SK-N-SH (cell line): ENCODE measurements around the gene MRPS2.
"Not testable (repeated sequence)": the region's sequence is repeated elsewhere in the genome, so short reads cannot be mapped to it uniquely, and the experiment has no call there.

Experiments
- EZH2phosphoT487 ChIP-seq: fragments of 200-600 bp; sonication (generic); IDR thresholded peaks from 2 replicates; pipeline ENCODE4 v1.6.1; 2017; ENCODE audit warnings: low read depth, mixed run types, mild to moderate bottlenecking, antibody characterized with exemption, moderate library complexity, borderline replicate concordance
- FOXJ3 ChIP-seq: sonication (generic); formaldehyde crosslinking; IDR thresholded peaks from 2 replicates; pipeline ENCODE4 v1.5.1; 2020; ENCODE audit warnings: mild to moderate bottlenecking, missing genetic modification reagents
- FOXM1 ChIP-seq: IDR thresholded peaks from 2 replicates; pipeline ENCODE4 v1.4.0; 2012; ENCODE audit warnings: low read depth, mild to moderate bottlenecking
- GABPA ChIP-seq: IDR thresholded peaks from 2 replicates; pipeline ENCODE4 v1.4.0; 2012; ENCODE audit warnings: low read depth, mild to moderate bottlenecking
- JUND ChIP-seq: IDR thresholded peaks from 2 replicates; pipeline ENCODE4 v1.4.0; 2012
- MXI1 ChIP-seq: IDR thresholded peaks from 2 replicates; pipeline ENCODE4 v1.6.1; 2012; ENCODE audit warnings: mild to moderate bottlenecking, low read depth, low read length, improper control_type of control experiment
- RFX5 ChIP-seq: IDR thresholded peaks from 2 replicates; pipeline ENCODE4 v1.6.1; 2012; ENCODE audit warnings: mild to moderate bottlenecking, improper control_type of control experiment, low read length
- YY1 ChIP-seq: IDR thresholded peaks from 2 replicates; pipeline ENCODE4 v1.4.0; 2012; ENCODE audit warnings: low read depth, mild to moderate bottlenecking
- ZBTB33 ChIP-seq: IDR thresholded peaks from 2 replicates; pipeline ENCODE4 v1.4.0; 2012; ENCODE audit warnings: low read depth, borderline replicate concordance
- TF ChIP-seq, protein P1 (sequence below): IDR thresholded peaks from 2 replicates; pipeline ENCODE4 v1.6.1; 2012; ENCODE audit warnings: mild to moderate bottlenecking, low read depth, low read length, moderate library complexity
- TF ChIP-seq, protein P2 (sequence below): fragments of 200-600 bp; sonication (generic); IDR thresholded peaks from 2 replicates; pipeline ENCODE4 v1.6.1; 2017; ENCODE audit warnings: antibody characterized with exemption, mild to moderate bottlenecking, moderate library complexity
- TF ChIP-seq, protein P3 (sequence below): fragments of 150-350 bp; IDR thresholded peaks from 2 replicates; pipeline ENCODE4 v1.6.1; 2017; ENCODE audit warnings: antibody characterized with exemption, low read length, low read depth, borderline replicate concordance

- TF ChIP-seq, protein P1, sequence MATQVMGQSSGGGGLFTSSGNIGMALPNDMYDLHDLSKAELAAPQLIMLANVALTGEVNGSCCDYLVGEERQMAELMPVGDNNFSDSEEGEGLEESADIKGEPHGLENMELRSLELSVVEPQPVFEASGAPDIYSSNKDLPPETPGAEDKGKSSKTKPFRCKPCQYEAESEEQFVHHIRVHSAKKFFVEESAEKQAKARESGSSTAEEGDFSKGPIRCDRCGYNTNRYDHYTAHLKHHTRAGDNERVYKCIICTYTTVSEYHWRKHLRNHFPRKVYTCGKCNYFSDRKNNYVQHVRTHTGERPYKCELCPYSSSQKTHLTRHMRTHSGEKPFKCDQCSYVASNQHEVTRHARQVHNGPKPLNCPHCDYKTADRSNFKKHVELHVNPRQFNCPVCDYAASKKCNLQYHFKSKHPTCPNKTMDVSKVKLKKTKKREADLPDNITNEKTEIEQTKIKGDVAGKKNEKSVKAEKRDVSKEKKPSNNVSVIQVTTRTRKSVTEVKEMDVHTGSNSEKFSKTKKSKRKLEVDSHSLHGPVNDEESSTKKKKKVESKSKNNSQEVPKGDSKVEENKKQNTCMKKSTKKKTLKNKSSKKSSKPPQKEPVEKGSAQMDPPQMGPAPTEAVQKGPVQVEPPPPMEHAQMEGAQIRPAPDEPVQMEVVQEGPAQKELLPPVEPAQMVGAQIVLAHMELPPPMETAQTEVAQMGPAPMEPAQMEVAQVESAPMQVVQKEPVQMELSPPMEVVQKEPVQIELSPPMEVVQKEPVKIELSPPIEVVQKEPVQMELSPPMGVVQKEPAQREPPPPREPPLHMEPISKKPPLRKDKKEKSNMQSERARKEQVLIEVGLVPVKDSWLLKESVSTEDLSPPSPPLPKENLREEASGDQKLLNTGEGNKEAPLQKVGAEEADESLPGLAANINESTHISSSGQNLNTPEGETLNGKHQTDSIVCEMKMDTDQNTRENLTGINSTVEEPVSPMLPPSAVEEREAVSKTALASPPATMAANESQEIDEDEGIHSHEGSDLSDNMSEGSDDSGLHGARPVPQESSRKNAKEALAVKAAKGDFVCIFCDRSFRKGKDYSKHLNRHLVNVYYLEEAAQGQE = not testable (repeated sequence)
- TF ChIP-seq, protein P2, sequence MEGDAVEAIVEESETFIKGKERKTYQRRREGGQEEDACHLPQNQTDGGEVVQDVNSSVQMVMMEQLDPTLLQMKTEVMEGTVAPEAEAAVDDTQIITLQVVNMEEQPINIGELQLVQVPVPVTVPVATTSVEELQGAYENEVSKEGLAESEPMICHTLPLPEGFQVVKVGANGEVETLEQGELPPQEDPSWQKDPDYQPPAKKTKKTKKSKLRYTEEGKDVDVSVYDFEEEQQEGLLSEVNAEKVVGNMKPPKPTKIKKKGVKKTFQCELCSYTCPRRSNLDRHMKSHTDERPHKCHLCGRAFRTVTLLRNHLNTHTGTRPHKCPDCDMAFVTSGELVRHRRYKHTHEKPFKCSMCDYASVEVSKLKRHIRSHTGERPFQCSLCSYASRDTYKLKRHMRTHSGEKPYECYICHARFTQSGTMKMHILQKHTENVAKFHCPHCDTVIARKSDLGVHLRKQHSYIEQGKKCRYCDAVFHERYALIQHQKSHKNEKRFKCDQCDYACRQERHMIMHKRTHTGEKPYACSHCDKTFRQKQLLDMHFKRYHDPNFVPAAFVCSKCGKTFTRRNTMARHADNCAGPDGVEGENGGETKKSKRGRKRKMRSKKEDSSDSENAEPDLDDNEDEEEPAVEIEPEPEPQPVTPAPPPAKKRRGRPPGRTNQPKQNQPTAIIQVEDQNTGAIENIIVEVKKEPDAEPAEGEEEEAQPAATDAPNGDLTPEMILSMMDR = not testable (repeated sequence)
- TF ChIP-seq FOXJ3 (CRISPR knock-in tag); GABPA; MXI1; RFX5; YY1; FOXM1; ZBTB33; EZH2phosphoT487; JUND: not testable (repeated sequence)
- TF ChIP-seq, protein P3, sequence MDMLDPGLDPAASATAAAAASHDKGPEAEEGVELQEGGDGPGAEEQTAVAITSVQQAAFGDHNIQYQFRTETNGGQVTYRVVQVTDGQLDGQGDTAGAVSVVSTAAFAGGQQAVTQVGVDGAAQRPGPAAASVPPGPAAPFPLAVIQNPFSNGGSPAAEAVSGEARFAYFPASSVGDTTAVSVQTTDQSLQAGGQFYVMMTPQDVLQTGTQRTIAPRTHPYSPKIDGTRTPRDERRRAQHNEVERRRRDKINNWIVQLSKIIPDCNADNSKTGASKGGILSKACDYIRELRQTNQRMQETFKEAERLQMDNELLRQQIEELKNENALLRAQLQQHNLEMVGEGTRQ = not testable (repeated sequence)
Measured at GRCh38 chr9:135549478-135550343, 49.2 kb downstream of the MRPS2 start.
